Embryonic facial prominence (tissue), 1 donor: ENCODE data around the gene SMTNL2.
"Not testable (repeated sequence)": the region's sequence is repeated elsewhere in the genome, so short reads cannot be mapped to it uniquely, and the experiment has no call there.

Experiments used
- DNase-seq: peaks from one replicate; pipeline ENCODE4 v3.0.0-alpha.2; 2016; ENCODE audit errors: extremely low spot score

SMTNL2 gene

GRCh38 chr17:4560421-4560820 lies 23.9 kb upstream of the SMTNL2 start, which contains the start of gene GGT6:
GGT6 (minus strand) TSS chr17:4560577; CDS start chr17:4560521, 56 bp downstream.
- DNase-seq = no peak

- no peak for DNase-seq
These were observed 23.5 kb upstream of the SMTNL2 start for GRCh38 chr17:4560837-4561256.

DNA sequence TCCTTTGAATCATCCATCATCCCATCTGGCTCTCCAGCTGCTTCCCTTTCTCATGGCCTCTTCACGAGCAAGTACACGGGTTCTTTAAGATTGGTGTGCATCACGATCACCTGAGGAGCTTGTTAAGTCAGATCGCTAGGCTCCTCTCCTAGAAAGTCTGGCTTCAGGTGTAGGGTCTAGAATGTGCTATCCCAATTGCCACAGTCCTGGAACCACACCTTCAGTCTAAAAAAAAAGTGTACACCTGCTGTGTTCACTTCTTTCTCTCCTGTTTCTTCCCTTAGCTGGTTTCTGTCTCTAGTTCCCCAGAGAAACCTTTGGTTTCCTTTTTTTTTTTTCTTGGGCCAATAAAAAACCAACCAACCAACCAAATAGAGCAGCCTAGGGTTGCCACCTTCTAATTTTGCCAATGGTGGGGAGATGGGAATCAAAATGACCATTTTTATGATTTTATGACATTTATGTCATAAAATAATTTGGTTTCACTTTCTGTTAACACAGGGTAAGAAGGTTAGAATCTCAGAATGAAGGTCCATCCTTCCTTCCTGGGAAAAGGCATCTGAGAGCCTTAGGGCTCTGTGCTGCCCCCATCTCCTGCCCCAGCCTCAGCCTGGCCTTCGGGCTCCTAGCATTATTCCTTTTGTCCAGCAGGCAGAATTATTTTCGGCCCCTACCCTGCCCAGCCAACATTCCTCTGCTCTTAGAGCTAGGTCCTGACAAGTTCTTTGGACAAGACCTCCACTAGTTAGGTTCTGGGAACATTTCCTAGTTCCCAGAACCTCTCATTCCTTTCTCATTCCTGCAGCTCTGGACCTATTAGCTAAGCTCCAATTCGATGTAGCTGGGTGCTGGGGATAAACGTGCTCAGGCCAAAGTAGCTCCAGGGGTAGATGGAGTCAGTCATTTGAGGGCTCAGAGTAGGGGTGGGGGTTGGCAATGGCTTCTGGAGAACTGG lies 22.0 kb upstream of the SMTNL2 start:
- no peak for DNase-seq

GRCh38 chr17:4565209-4566141 lies 18.9 kb upstream of the SMTNL2 start:
- peak; percentile 59 for DNase-seq

DNA sequence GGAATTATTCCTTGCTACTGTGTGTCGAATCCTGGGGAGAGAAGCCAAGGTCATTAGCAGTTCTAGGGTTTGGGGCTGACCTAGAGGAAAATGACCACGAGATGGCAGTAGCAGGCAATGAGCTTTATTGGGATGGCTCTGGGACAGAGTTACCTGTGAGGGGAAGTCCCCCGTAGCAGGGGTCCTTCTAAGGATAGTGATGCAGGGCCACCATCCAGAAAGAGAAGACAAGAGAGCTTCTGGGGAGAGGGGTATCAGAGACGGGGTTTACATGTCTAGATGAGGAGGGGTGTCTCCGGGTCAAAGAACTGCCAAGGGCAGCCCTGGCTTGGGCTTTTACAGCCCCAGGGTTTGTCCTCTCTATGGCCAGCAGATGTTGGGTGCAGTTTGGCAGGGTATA lies 17.5 kb upstream of the SMTNL2 start:
- no peak for DNase-seq

DNA sequence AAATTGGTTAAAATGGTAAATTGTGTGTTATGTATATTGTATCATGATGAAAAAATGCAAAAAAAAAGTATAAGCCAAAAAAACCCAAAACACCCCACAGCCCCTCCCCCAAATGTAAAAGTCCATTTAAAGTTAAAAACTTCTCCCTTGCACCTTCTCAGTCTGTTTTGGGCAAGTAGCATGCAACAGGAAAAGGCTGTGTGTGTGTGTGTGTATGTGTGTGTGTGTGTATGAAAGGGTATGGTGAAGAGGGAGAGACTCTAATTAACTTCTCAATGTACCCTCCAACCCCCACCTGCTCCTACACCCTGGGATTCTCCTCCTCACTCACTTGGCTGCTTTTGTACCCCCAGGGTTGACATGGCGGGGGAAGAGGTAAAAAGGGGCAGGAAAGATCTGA lies 14.7 kb upstream of the SMTNL2 start:
- DNase-seq = no peak

GRCh38 chr17:4572131-4572530 lies 12.2 kb upstream of the SMTNL2 start:
- DNase-seq = no peak

- no peak for DNase-seq
These were observed 11.2 kb upstream of the SMTNL2 start for GRCh38 chr17:4573115-4573514.

DNA sequence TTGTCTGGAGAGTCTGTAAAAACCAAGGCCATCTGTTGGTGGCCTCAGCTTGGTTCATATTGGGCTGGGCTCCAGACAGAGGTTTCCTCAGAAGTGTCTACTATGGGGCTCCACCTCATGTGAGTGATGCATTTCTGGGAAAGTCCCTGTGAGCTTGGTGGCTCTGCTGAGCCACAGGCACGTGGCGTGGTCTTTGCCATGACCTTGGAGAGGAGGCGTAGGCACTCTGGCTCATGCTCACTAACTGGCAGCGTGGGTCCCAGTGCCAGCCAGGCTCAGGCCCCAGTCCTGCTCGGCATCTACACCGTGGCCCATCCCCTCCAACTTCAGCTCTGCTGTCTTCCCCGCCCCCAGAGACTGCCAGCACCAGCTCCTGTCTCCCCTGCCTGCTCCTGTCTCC lies 10.7 kb upstream of the SMTNL2 start:
- DNase-seq = no peak

DNA sequence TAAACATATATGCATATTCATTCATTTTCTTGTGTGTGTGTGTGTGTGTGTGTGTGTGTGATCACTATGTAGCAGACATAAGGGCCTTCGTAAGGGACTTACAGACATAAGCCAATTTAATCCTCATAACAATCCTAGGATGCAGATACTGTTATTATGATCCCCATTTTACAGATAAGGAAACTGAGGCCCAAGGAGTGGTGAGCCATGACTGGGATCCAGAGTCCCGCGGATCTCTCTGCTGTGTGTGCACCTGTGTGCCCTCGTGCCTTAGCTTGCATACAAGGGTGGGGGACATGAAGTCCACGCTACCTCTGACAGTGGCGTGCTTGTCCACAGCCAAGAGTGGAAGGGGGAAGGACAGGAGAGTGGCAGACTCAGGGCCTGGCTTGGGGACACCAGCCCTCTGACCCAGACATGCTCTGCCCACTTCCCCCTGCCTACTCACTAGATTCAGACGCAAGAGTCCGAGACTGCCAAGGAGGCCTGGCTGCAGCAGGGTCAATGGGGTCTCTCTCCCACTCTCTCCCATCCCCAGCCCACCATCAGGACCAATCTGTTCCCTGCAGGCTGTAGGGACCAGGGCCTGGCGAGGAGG lies 9.8 kb upstream of the SMTNL2 start:
- no peak for DNase-seq

GRCh38 chr17:4576161-4576558 lies 8.2 kb upstream of the SMTNL2 start:
- DNase-seq = no peak

- DNase-seq = no peak
These were observed 7.5 kb upstream of the SMTNL2 start for GRCh38 chr17:4576729-4577322.

DNA sequence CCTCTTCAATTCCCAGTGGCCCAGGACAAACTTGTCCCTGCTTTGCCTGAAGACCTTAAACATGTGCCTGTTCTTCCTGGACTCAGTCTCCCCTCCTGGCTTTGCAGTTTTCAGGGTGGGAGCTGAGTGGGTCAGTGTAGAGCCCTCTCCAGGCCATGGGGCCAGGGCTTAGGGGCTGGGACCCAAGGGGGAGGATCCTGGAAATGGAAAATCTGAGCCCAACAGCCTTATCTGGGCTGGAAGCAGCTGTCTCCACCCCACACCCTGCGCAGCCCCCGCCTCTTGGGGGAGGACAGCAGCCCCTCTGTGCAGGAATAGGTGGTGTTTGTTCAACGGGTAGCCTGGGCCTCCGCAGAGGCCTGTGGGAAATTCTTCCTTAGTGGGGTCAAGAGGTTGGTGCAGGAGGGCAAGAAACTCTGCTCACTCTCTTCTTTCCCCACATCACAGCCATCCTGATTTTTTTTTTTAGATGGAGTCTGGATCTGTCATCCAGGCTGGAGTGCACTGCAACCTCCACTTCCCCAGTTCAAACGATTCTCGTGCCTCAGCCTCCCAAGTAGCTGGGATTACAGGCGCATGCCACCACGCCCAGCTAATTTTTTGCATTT lies 6.8 kb upstream of the SMTNL2 start:
- no peak for DNase-seq

DNA sequence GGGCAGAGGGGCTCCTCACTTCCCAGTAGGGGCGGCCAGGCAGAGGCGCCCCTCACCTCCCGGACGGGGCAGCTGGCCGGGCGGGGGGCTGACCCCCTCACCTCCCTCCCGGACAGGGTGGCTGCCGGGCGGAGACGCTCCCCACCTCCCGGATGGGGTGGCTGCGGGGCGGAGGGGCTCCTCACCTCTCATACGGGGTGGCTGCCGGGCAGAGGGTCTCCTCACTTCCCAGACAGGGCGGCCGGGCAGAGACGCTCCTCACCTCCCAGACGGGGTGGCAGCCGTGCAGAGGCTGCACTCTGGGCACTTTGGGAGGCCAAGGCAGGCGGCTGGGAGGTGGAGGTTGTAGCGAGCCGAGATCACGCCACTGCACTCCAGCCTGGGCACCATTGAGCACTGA lies 6.0 kb upstream of the SMTNL2 start:
- DNase-seq = not testable (repeated sequence)

GRCh38 chr17:4579678-4580077 lies 4.7 kb upstream of the SMTNL2 start:
- no peak for DNase-seq

DNA sequence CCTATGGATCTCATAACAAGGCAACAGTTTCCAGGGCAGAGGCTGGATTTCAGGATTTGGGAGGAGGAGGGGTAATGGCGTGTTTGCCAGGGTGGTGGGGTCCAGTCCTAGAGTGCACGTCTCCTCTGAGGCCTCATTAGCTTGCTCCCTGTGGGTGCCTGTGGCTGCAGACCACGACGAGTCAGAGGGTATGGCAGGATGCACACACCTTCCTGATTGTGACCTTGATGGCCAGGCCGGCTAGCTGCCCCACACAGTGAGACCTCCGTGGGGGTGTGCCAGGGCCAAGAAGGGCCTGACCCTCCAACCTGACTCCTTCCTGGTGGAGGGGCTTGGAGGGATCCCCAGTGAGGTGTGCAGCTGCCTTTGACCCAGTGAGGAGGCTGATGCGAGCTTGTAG lies 4.0 kb upstream of the SMTNL2 start:
- DNase-seq = no peak

- DNase-seq = no peak
These were observed 2.2 kb upstream of the SMTNL2 start for GRCh38 chr17:4582101-4582501.

GRCh38 chr17:4582691-4583090 lies 1.6 kb upstream of the SMTNL2 start:
- DNase-seq = no peak

DNA sequence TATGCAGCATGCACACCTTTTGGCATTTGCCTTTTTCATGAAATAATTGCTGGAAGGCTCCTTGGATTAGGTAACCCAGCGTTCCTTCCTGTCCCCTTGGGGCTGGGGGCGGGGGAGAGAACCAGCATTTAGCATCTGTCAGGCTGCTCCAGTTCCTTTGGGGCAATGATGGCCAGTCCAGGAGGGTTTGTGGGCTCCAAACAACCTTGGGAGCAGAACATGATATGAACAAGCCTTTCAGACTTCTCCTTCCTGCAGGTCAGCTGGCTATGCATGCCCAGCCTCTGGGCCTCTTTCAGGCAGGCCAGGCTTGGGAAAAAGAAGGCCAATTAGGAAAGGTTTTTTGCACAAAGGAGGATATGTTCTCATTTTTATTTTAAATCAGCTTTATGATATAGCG lies 1.1 kb upstream of the SMTNL2 start:
- no peak for DNase-seq

GRCh38 chr17:4583782-4584100 lies 588 bp upstream of the SMTNL2 start:
- DNase-seq = no peak

DNA sequence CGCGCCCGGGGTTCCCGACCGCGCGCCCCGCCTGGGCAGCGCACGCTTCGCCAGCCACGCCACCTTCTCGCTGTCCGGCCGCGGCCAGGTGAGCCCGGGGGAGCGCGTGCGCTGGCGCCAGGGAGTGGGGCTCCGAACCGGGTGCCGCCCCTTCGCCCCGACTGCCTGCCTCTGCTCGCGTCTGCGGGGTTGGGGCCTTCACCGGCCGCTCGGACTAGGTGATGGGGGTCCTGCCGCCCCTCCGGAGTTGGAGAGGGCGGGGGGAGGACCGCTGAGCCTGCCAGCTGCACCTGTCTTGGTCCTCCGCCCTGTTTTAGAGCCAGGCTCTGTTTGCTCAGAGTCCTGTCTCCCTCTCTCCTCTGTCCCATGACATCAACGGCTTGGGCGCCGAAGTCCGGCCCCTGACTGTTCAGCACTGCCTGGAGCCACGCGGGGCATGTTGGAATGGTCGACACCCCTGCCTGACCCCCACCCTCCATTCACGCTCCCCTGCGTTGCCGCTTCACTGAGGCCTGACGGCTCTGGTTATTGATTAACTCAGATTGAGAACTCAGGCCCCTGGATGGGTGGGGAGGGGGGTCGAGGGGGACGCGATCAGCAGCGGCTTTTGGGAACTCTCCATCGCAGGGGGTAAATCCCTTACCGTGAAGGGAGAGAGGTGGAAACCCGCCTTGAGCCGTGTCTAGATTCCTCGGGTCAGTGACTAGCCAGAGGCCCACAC lies 748 bp downstream of the SMTNL2 start:
- no peak for DNase-seq
